Liver (tissue), 9 donors: ENCODE data around the gene OTUD7B. TPM values are rescaled to one million over a fixed set of nuclear protein-coding genes. Genes with fewer than 3 reads are reported as not detected.

Experiments used
- DNase-seq: peaks from one replicate; pipeline ENCODE4 v3.0.0-alpha.2; 2017; ENCODE audit warnings: low spot score
- H3K27ac ChIP-seq, 2 donors: one replicate each; pipeline ENCODE4 v1.7.0; 2013; ENCODE audit warnings: inconsistent platforms in 2 of 2, low read length in 2 of 2, control low read depth in 1 of 2, low read depth in 1 of 2, mild to moderate bottlenecking in 1 of 2
- H3K27me3 ChIP-seq, 4 donors: one replicate each; pipeline versions ENCODE4 v1.6.1 to v1.7.0; 2013; ENCODE audit warnings: low read length in 3 of 4, inconsistent platforms in 1 of 4, mild to moderate bottlenecking in 1 of 4, moderate library complexity in 1 of 4; ENCODE audit not compliant: control insufficient read depth in 4 of 4, insufficient read depth in 4 of 4
- H3K36me3 ChIP-seq, 4 donors: one replicate each; pipeline versions ENCODE4 v1.6.1 to v1.7.0; 2013; ENCODE audit warnings: low read length in 3 of 4, mild to moderate bottlenecking in 3 of 4, low read depth in 1 of 4, moderate library complexity in 1 of 4; ENCODE audit not compliant: control insufficient read depth in 4 of 4, insufficient read depth in 3 of 4
- H3K4me1 ChIP-seq, 4 donors: one replicate each; pipeline versions ENCODE4 v1.6.1 to v1.7.0; 2013; ENCODE audit warnings: low read length in 3 of 4, mild to moderate bottlenecking in 3 of 4, moderate library complexity in 1 of 4; ENCODE audit not compliant: control insufficient read depth in 4 of 4, insufficient read depth in 4 of 4
- H3K4me3 ChIP-seq, 3 donors: one replicate each; pipeline versions ENCODE4 v1.6.1 to v1.7.0; 2013; ENCODE audit warnings: low read length in 3 of 3, control low read depth in 1 of 3, low read depth in 1 of 3, mild to moderate bottlenecking in 1 of 3
- H3K9ac ChIP-seq, 2 donors: one replicate each; pipeline ENCODE4 v1.7.0; 2013; ENCODE audit warnings: low read length in 2 of 2, mild to moderate bottlenecking in 2 of 2, moderate library complexity in 2 of 2, control low read depth in 1 of 2, low read depth in 1 of 2
- H3K9me3 ChIP-seq, 4 donors: one replicate each; pipeline versions ENCODE4 v1.6.1 to v1.7.0; 2013; ENCODE audit warnings: low read length in 3 of 4; ENCODE audit not compliant: control insufficient read depth in 4 of 4
- ATF3 ChIP-seq: IDR thresholded peaks from 2 replicates; pipeline ENCODE4 v1.6.1; 2016; ENCODE audit warnings: antibody characterized with exemption
- CTCF ChIP-seq: fragments of 150-350 bp; IDR thresholded peaks from 2 replicates; pipeline ENCODE4 v1.5.1; 2017; ENCODE audit warnings: improper control_type of control experiment, low read depth, low read length; ENCODE audit not compliant: missing input control
- EGR1 ChIP-seq, 2 donors: IDR thresholded peaks; 2 replicates each; pipeline ENCODE4 v1.6.1; 2016 to 2018; ENCODE audit warnings: antibody characterized with exemption in 2 of 2, low read depth in 2 of 2
- FOXA1 ChIP-seq: IDR thresholded peaks from 2 replicates; pipeline ENCODE4 v1.6.1; 2016; ENCODE audit warnings: antibody characterized with exemption
- FOXA2 ChIP-seq: IDR thresholded peaks from 2 replicates; pipeline ENCODE4 v1.6.1; 2016; ENCODE audit warnings: antibody characterized with exemption
- GABPA ChIP-seq, 2 donors: IDR thresholded peaks in 1 of 2; conservative IDR thresholded peaks in 1 of 2; 2 replicates each; pipeline ENCODE4 v1.6.1; 2016; ENCODE audit warnings: antibody characterized with exemption in 2 of 2, mild to moderate bottlenecking in 1 of 2, moderate library complexity in 1 of 2
- HNF4A ChIP-seq, 2 donors: conservative IDR thresholded peaks; 2 replicates each; pipeline ENCODE4 v1.6.1; 2016; ENCODE audit warnings: antibody characterized with exemption in 2 of 2, mild to moderate bottlenecking in 2 of 2
- HNF4G ChIP-seq: IDR thresholded peaks from 2 replicates; pipeline ENCODE4 v1.6.1; 2016; ENCODE audit warnings: antibody characterized with exemption
- JUND ChIP-seq, 2 donors: IDR thresholded peaks; 2 replicates each; pipeline ENCODE4 v1.6.1; 2016; ENCODE audit warnings: antibody characterized with exemption in 2 of 2
- MAX ChIP-seq: IDR thresholded peaks from 2 replicates; pipeline ENCODE4 v1.6.1; 2016; ENCODE audit warnings: antibody characterized with exemption
- NR2F2 ChIP-seq: IDR thresholded peaks from 2 replicates; pipeline ENCODE4 v1.6.1; 2016; ENCODE audit warnings: antibody characterized with exemption
- RAD21 ChIP-seq, 2 donors: IDR thresholded peaks; 2 replicates each; pipeline ENCODE4 v1.6.1; 2016; ENCODE audit warnings: antibody characterized with exemption in 2 of 2, mild to moderate bottlenecking in 2 of 2
- REST ChIP-seq: IDR thresholded peaks from 2 replicates; pipeline ENCODE4 v1.6.1; 2016; ENCODE audit warnings: antibody characterized with exemption, mild to moderate bottlenecking
- RXRA ChIP-seq, 2 donors: IDR thresholded peaks; 2 replicates each; pipeline ENCODE4 v1.6.1; 2017 to 2018; ENCODE audit warnings: antibody characterized with exemption in 2 of 2, mild to moderate bottlenecking in 1 of 2
- SP1 ChIP-seq: IDR thresholded peaks from 2 replicates; pipeline ENCODE4 v1.6.1; 2018; ENCODE audit warnings: antibody characterized with exemption, mild to moderate bottlenecking
- TAF1 ChIP-seq: conservative IDR thresholded peaks from 2 replicates; pipeline ENCODE4 v1.6.1; 2016; ENCODE audit warnings: antibody characterized with exemption, mild to moderate bottlenecking
- YY1 ChIP-seq: IDR thresholded peaks from 2 replicates; pipeline ENCODE4 v1.6.1; 2016; ENCODE audit warnings: antibody characterized with exemption, mild to moderate bottlenecking
- ZBTB33 ChIP-seq: IDR thresholded peaks from 2 replicates; pipeline ENCODE4 v1.6.1; 2016; ENCODE audit warnings: antibody characterized with exemption
- WGBS: extraction: QIAGEN DNeasy Blood & Tissue Kit; methylation state at CpG from one replicate; pipeline ENCODE4 v1.1.7; 2013; 5-methylcytosine and 5-hydroxymethylcytosine counted together
- polyA plus RNA-seq, 2 donors: library from polyadenylated mRNA; stranded (reverse) in 1 of 2; unstranded in 1 of 2; fragments of 200-250 nt in 1 of 2; fragments of >200 nt in 1 of 2; fragmentation: Nextera tagmentation in 1 of 2; extraction: Ambion mirVana in 1 of 2; gene quantifications; one replicate each; pipeline versions ENCODE4 v1.2.1 to v1.2.3, GENCODE V29; 2013 to 2015
- total RNA-seq, 2 donors: library from RNA; depleted of rRNA; stranded (reverse); fragments of >200 nt; gene quantifications; one replicate each; pipeline ENCODE4 v1.2.3, GENCODE V29; 2014
- donor health status: healthy.
- donor health status: healthy.
- donor health status: healthy.
- donor health status: healthy.
- donor health status: healthy.

OTUD7B gene
- total and polyA plus RNA-seq, 4 donors, result 2.1 to 19.2 (median 6.9) TPM

GRCh38 chr1:150034336-150034735, 23.8 kb upstream of the OTUD7B start:
- H3K4me3 ChIP-seq, result no peak overlapping the region
- no peak for TF ChIP-seq RAD21 (IDR thresholded peaks at IDR 0.05)
- no peak for TF ChIP-seq YY1

GRCh38 chr1:150028322-150028721, 17.8 kb upstream of the OTUD7B start:
- H3K9ac ChIP-seq, result no peak overlapping the region
- DNase-seq, result no peak
- H3K27ac ChIP-seq, result no peak overlapping the region
- no peaks in the 10 kb centered on the region for H3K36me3 ChIP-seq
- TF ChIP-seq ZBTB33 (no peak), FOXA2 (no peak), RAD21 (IDR thresholded peaks at IDR 0.05) (no peak), FOXA1 (no peak)
- WGBS, result 100% methylated on average over 1 of the region's 1 CpG
- peaks cover 0 to 2% (median 0%) of the 10 kb centered on the region in 4 donors for H3K4me1 ChIP-seq
- no peak overlapping the region for H3K4me3 ChIP-seq
- no peaks in the 10 kb centered on the region for H3K27me3 ChIP-seq
- H3K9me3 ChIP-seq, result no peaks in the 10 kb centered on the region

More at GRCh38 chr1:150034336-150034735, 23.8 kb upstream of the OTUD7B start:
- no peak overlapping the region for H3K27ac ChIP-seq
- H3K27me3 ChIP-seq, result no peaks in the 10 kb centered on the region
- DNase-seq, result no peak
- H3K9ac ChIP-seq, result no peak overlapping the region
- no peaks in the 10 kb centered on the region for H3K36me3 ChIP-seq
- no peaks in the 10 kb centered on the region for H3K9me3 ChIP-seq
- no peaks in the 10 kb centered on the region for H3K4me1 ChIP-seq

- Histone ChIP-seq H3K27me3 (no peaks in the 10 kb centered on the region), H3K36me3 (no peaks in the 10 kb centered on the region), H3K4me3 (no peak overlapping the region), H3K9ac (no peak overlapping the region), H3K27ac (no peak overlapping the region), H3K4me1 (peaks cover 0 to 13% (median 2%) of the 10 kb centered on the region in 4 donors), H3K9me3 (no peaks in the 10 kb centered on the region)
- no peak for TF ChIP-seq MAX
- no peak for TF ChIP-seq HNF4A (conservative IDR thresholded peaks at IDR 0.05)
- no peak for TF ChIP-seq GABPA (IDR thresholded peaks at IDR 0.05 in 1 of 2, conservative IDR thresholded peaks at IDR 0.05 in 1 of 2)
- TF ChIP-seq RXRA (IDR thresholded peaks at IDR 0.05), result no peak
- TF ChIP-seq RAD21 (IDR thresholded peaks at IDR 0.05), result no peak
- TF ChIP-seq EGR1 (IDR thresholded peaks at IDR 0.05; ENCODE audit: low read depth in 2 of 2), result no peak
- TF ChIP-seq FOXA1, result no peak
- no peak for TF ChIP-seq FOXA2
- no peak for TF ChIP-seq CTCF
- no peak for TF ChIP-seq SP1
- no peak for TF ChIP-seq JUND (IDR thresholded peaks at IDR 0.05)
- TF ChIP-seq REST, result no peak
- no peak for TF ChIP-seq YY1
- no peak for TF ChIP-seq NR2F2
- TF ChIP-seq TAF1, result no peak
- TF ChIP-seq ZBTB33, result no peak
- TF ChIP-seq HNF4G, result no peak
- no peak for TF ChIP-seq ATF3
- 93% methylated on average over 2 of the region's 2 CpGs for WGBS
- DNase-seq, result no peak
These were observed 13.6 kb upstream of the OTUD7B start for GRCh38 chr1:150024156-150024555.
